A673 (cell line): ENCODE results near the gene QSOX2.

Source experiments
- CTCF ChIP-seq: fragments of 300-800, 200-600 bp; sonication (generic); conservative IDR thresholded peaks from 2 replicates; pipeline ENCODE4 v1.5.1; 2017; ENCODE audit warnings: low read depth, mild to moderate bottlenecking, antibody characterized with exemption, low read length, moderate library complexity, mixed read lengths
- EZH2 ChIP-seq: fragments of 200-600 bp; sonication (generic); IDR thresholded peaks from 2 replicates; pipeline ENCODE4 v1.6.1; 2017; ENCODE audit warnings: borderline replicate concordance, low read depth, mild to moderate bottlenecking, mixed read lengths, antibody characterized with exemption, low read length; ENCODE audit not compliant: poor library complexity, severe bottlenecking

GRCh38 chr9:136160995-136161610 lies 84.5 kb downstream of the QSOX2 start:
- TF ChIP-seq CTCF (no peak), EZH2 (no peak)
